ENCODE results near the gene RTKN2.

RTKN2 gene

GRCh38 chr10:62217683-62218082, 51.0 kb downstream of the RTKN2 start:
- DNase-seq: no peak

- no peak for DNase-seq
Measured at GRCh38 chr10:62214364-62214874, 54.2 kb downstream of the RTKN2 start.

- no peak for DNase-seq
Measured at GRCh38 chr10:62205750-62206399, 62.8 kb downstream of the RTKN2 start.

GRCh38 chr10:62199584-62199983, 69.1 kb downstream of the RTKN2 start:
- DNase-seq: no peak

GRCh38 chr10:62196528-62196927, 72.1 kb downstream of the RTKN2 start:
- DNase-seq: no peak

- DNase-seq: no peak
Measured at GRCh38 chr10:62195675-62195926, 73.0 kb downstream of the RTKN2 start.

- no peak for DNase-seq
Measured at GRCh38 chr10:62194924-62195674, 73.5 kb downstream of the RTKN2 start.

GRCh38 chr10:62193479-62193878, 75.2 kb downstream of the RTKN2 start:
- DNase-seq: no peak

GRCh38 chr10:62189131-62189530, 79.5 kb downstream of the RTKN2 start:
- DNase-seq: no peak

- DNase-seq: no peak
Measured at GRCh38 chr10:62188021-62188616, 80.5 kb downstream of the RTKN2 start.

- DNase-seq: no peak
Measured at GRCh38 chr10:62186999-62187675, 81.5 kb downstream of the RTKN2 start.

GRCh38 chr10:62185919-62186692, 82.5 kb downstream of the RTKN2 start:
- DNase-seq: no peak

GRCh38 chr10:62183857-62184795, 84.5 kb downstream of the RTKN2 start:
- DNase-seq: no peak

- DNase-seq: no peak
Measured at GRCh38 chr10:62183442-62183841, 85.2 kb downstream of the RTKN2 start.

GRCh38 chr10:62182595-62182994, 86.0 kb downstream of the RTKN2 start:
- DNase-seq: no peak

- DNase-seq: no peak
Measured at GRCh38 chr10:62182171-62182570, 86.5 kb downstream of the RTKN2 start.

- DNase-seq: no peak
Measured at GRCh38 chr10:62180677-62181076, 88.0 kb downstream of the RTKN2 start.

GRCh38 chr10:62178568-62178967, 90.1 kb downstream of the RTKN2 start:
- no peak for DNase-seq

GRCh38 chr10:62177111-62177510, 91.5 kb downstream of the RTKN2 start:
- no peak for DNase-seq

GRCh38 chr10:62175251-62175650, 93.4 kb downstream of the RTKN2 start:
- no peak for DNase-seq

GRCh38 chr10:62172465-62172864, 96.2 kb downstream of the RTKN2 start:
- no peak for DNase-seq

- no peak for DNase-seq
Measured at GRCh38 chr10:62171791-62172190, 96.9 kb downstream of the RTKN2 start.

Data from activated effector memory CD4-positive, alpha-beta T cell treated with Interleukin-2 at 50 U/mL for 16 hours (primary cell).